Immature natural killer cell (primary cell): ENCODE data around the gene NR6A1. TPM values are rescaled to one million over a fixed set of nuclear protein-coding genes. Genes with fewer than 3 reads are reported as not detected.

Source experiments
- DNase-seq, 3 donors: peaks; one replicate each; pipeline ENCODE4 v3.0.0; 2022; ENCODE audit warnings: mixed read lengths in 1 of 3
- H3K27ac Mint-ChIP-seq, 6 donors: one replicate each; pipeline ENCODE4 v1.8.0; 2020; ENCODE audit warnings: mixed read lengths in 6 of 6, mild to moderate bottlenecking in 5 of 6, inconsistent platforms in 4 of 6, moderate library complexity in 3 of 6
- H3K27me3 Mint-ChIP-seq, 3 donors: one replicate each; pipeline ENCODE4 v1.8.0; 2020 to 2021; ENCODE audit warnings: low read depth in 3 of 3, mild to moderate bottlenecking in 3 of 3, mixed read lengths in 3 of 3, moderate library complexity in 3 of 3, inconsistent platforms in 1 of 3
- H3K36me3 Mint-ChIP-seq, 3 donors: one replicate each; pipeline ENCODE4 v1.8.0; 2020; ENCODE audit warnings: mixed read lengths in 3 of 3, inconsistent platforms in 2 of 3, mild to moderate bottlenecking in 2 of 3
- H3K4me1 Mint-ChIP-seq, 2 donors: one replicate each; pipeline ENCODE4 v1.8.0; 2020; ENCODE audit warnings: inconsistent platforms in 2 of 2, mild to moderate bottlenecking in 2 of 2, mixed read lengths in 2 of 2, moderate library complexity in 1 of 2
- H3K4me3 Mint-ChIP-seq, 5 donors: one replicate each; pipeline ENCODE4 v1.8.0; 2020; ENCODE audit warnings: mild to moderate bottlenecking in 5 of 5, mixed read lengths in 5 of 5, inconsistent platforms in 3 of 5, moderate library complexity in 3 of 5
- H3K9me3 Mint-ChIP-seq, 6 donors: one replicate each; pipeline ENCODE4 v1.8.0; 2020; ENCODE audit warnings: mild to moderate bottlenecking in 6 of 6, mixed read lengths in 6 of 6, inconsistent platforms in 4 of 6, moderate library complexity in 3 of 6
- polyA plus RNA-seq, 3 donors: library from polyadenylated mRNA; unstranded; fragments of 300-500 nt; fragmentation: Illumina TruSeq; gene quantifications; one replicate each; pipeline ENCODE4 v1.2.3, GENCODE V29; 2021

NR6A1 gene
- polyA plus RNA-seq, 3 donors from 2014 or later: not detected

GRCh38 chr9:124766815-124767554 is 4.1 kb downstream of the NR6A1 start:
- Mint-ChIP-seq H3K4me3 (no peak overlapping the region), H3K27me3 (peaks cover 11 to 66% (median 27%) of the 10 kb centered on the region in 3 donors), H3K27ac (no peak overlapping the region), H3K9me3 (no peaks in the 10 kb centered on the region), H3K4me1 (peaks cover 19 to 23% of the 10 kb centered on the region in 2 donors), H3K36me3 (no peaks in the 10 kb centered on the region)
- no peak for DNase-seq

- peaks cover 8 to 67% (median 23%) of the 10 kb centered on the region in 3 donors for H3K27me3 Mint-ChIP-seq
- no peaks in the 10 kb centered on the region for H3K9me3 Mint-ChIP-seq
- H3K27ac Mint-ChIP-seq: no peak overlapping the region
- no peak for DNase-seq
- H3K4me3 Mint-ChIP-seq: no peak overlapping the region
- H3K36me3 Mint-ChIP-seq: no peaks in the 10 kb centered on the region
- H3K4me1 Mint-ChIP-seq: peaks cover 13 to 17% of the 10 kb centered on the region in 2 donors
Measured at GRCh38 chr9:124766326-124766725, 4.8 kb downstream of the NR6A1 start.

- Mint-ChIP-seq H3K9me3 (no peaks in the 10 kb centered on the region), H3K4me3 (no peak overlapping the region), H3K36me3 (no peaks in the 10 kb centered on the region), H3K27ac (no peak overlapping the region), H3K27me3 (peaks cover 6 to 71% (median 23%) of the 10 kb centered on the region in 3 donors), H3K4me1 (peaks cover 11 to 13% of the 10 kb centered on the region in 2 donors)
- DNase-seq: no peak
Measured at GRCh38 chr9:124765439-124765835, 5.7 kb downstream of the NR6A1 start.

- Mint-ChIP-seq H3K27ac (no peak overlapping the region), H3K9me3 (no peaks in the 10 kb centered on the region)
Measured at GRCh38 chr9:124764774-124765438, 6.2 kb downstream of the NR6A1 start.

GRCh38 chr9:124762633-124763032 is 8.5 kb downstream of the NR6A1 start:
- DNase-seq: no peak
- no peaks in the 10 kb centered on the region for H3K9me3 Mint-ChIP-seq
- peaks cover 0 to 48% (median 14%) of the 10 kb centered on the region in 3 donors for H3K27me3 Mint-ChIP-seq
- no peaks in the 10 kb centered on the region for H3K36me3 Mint-ChIP-seq
- H3K27ac Mint-ChIP-seq: no peak overlapping the region
- H3K4me3 Mint-ChIP-seq: no peak overlapping the region
- no peaks in the 10 kb centered on the region for H3K4me1 Mint-ChIP-seq

More at GRCh38 chr9:124764774-124765438, 6.2 kb downstream of the NR6A1 start:
- Mint-ChIP-seq H3K4me3 (no peak overlapping the region), H3K27me3 (peaks cover 6 to 70% (median 21%) of the 10 kb centered on the region in 3 donors), H3K4me1 (peaks cover 7 to 8% of the 10 kb centered on the region in 2 donors), H3K36me3 (no peaks in the 10 kb centered on the region)
- DNase-seq: no peak

- H3K27me3 Mint-ChIP-seq: peaks cover 0 to 41% (median 14%) of the 10 kb centered on the region in 3 donors
- no peak overlapping the region for H3K4me3 Mint-ChIP-seq
- H3K9me3 Mint-ChIP-seq: no peaks in the 10 kb centered on the region
- H3K36me3 Mint-ChIP-seq: no peaks in the 10 kb centered on the region
- DNase-seq: no peak
- no peaks in the 10 kb centered on the region for H3K4me1 Mint-ChIP-seq
- no peak overlapping the region for H3K27ac Mint-ChIP-seq
Measured at GRCh38 chr9:124761710-124762109, 9.4 kb downstream of the NR6A1 start.

GRCh38 chr9:124761196-124761595 is 9.9 kb downstream of the NR6A1 start:
- no peak for DNase-seq
- Mint-ChIP-seq H3K27ac (no peak overlapping the region), H3K36me3 (no peaks in the 10 kb centered on the region), H3K4me1 (no peaks in the 10 kb centered on the region), H3K4me3 (no peak overlapping the region), H3K27me3 (peaks cover 0 to 42% (median 11%) of the 10 kb centered on the region in 3 donors), H3K9me3 (no peaks in the 10 kb centered on the region)

GRCh38 chr9:124760719-124761118 is 10.4 kb downstream of the NR6A1 start:
- Mint-ChIP-seq H3K36me3 (no peaks in the 10 kb centered on the region), H3K4me3 (no peak overlapping the region), H3K9me3 (no peaks in the 10 kb centered on the region), H3K4me1 (no peaks in the 10 kb centered on the region), H3K27me3 (peaks cover 0 to 45% (median 9%) of the 10 kb centered on the region in 3 donors), H3K27ac (no peak overlapping the region)
- DNase-seq: no peak

- H3K9me3 Mint-ChIP-seq: no peaks in the 10 kb centered on the region
- no peak for DNase-seq
- H3K27ac Mint-ChIP-seq: no peak overlapping the region
- no peak overlapping the region for H3K4me3 Mint-ChIP-seq
- H3K36me3 Mint-ChIP-seq: no peaks in the 10 kb centered on the region
- H3K27me3 Mint-ChIP-seq: peaks cover 0 to 42% (median 15%) of the 10 kb centered on the region in 3 donors
- H3K4me1 Mint-ChIP-seq: no peaks in the 10 kb centered on the region
Measured at GRCh38 chr9:124759327-124759726, 11.8 kb downstream of the NR6A1 start.

GRCh38 chr9:124758691-124759090 is 12.4 kb downstream of the NR6A1 start:
- Mint-ChIP-seq H3K27ac (no peak overlapping the region), H3K4me3 (no peak overlapping the region), H3K9me3 (no peaks in the 10 kb centered on the region), H3K27me3 (peaks cover 0 to 38% (median 15%) of the 10 kb centered on the region in 3 donors), H3K4me1 (no peaks in the 10 kb centered on the region), H3K36me3 (no peaks in the 10 kb centered on the region)
- DNase-seq: no peak

GRCh38 chr9:124758061-124758460 is 13.1 kb downstream of the NR6A1 start:
- Mint-ChIP-seq H3K4me3 (no peak overlapping the region), H3K36me3 (no peaks in the 10 kb centered on the region), H3K9me3 (no peaks in the 10 kb centered on the region), H3K27ac (no peak overlapping the region), H3K27me3 (peaks cover 0 to 34% (median 15%) of the 10 kb centered on the region in 3 donors), H3K4me1 (no peaks in the 10 kb centered on the region)
- DNase-seq: no peak

- H3K9me3 Mint-ChIP-seq: no peaks in the 10 kb centered on the region
- no peaks in the 10 kb centered on the region for H3K36me3 Mint-ChIP-seq
- H3K4me3 Mint-ChIP-seq: no peak overlapping the region
- peaks cover 0 to 32% (median 17%) of the 10 kb centered on the region in 3 donors for H3K27me3 Mint-ChIP-seq
- no peak for DNase-seq
- no peaks in the 10 kb centered on the region for H3K4me1 Mint-ChIP-seq
- no peak overlapping the region for H3K27ac Mint-ChIP-seq
Measured at GRCh38 chr9:124757616-124758015, 13.5 kb downstream of the NR6A1 start.

- no peak overlapping the region for H3K4me3 Mint-ChIP-seq
- H3K4me1 Mint-ChIP-seq: no peaks in the 10 kb centered on the region
- DNase-seq: no peak
- H3K9me3 Mint-ChIP-seq: no peaks in the 10 kb centered on the region
- no peaks in the 10 kb centered on the region for H3K36me3 Mint-ChIP-seq
- H3K27me3 Mint-ChIP-seq: peaks cover 0 to 23% (median 16%) of the 10 kb centered on the region in 3 donors
- no peak overlapping the region for H3K27ac Mint-ChIP-seq
Measured at GRCh38 chr9:124756011-124756410, 15.1 kb downstream of the NR6A1 start.

GRCh38 chr9:124755061-124755460 is 16.1 kb downstream of the NR6A1 start:
- DNase-seq: no peak
- Mint-ChIP-seq H3K9me3 (no peaks in the 10 kb centered on the region), H3K27me3 (peaks cover 0 to 22% (median 16%) of the 10 kb centered on the region in 3 donors), H3K36me3 (no peaks in the 10 kb centered on the region), H3K4me3 (no peak overlapping the region), H3K4me1 (no peaks in the 10 kb centered on the region), H3K27ac (no peak overlapping the region)
